GM12874 (cell line): Measurements from ENCODE around the gene CELSR2.

ENCODE experiments used
- TF ChIP-seq, protein P1 (sequence below): IDR thresholded peaks from 2 replicates; pipeline ENCODE4 v1.5.1; 2011; ENCODE audit warnings: low read depth, mild to moderate bottlenecking, control low read depth, low read length, moderate library complexity; ENCODE audit not compliant: insufficient read depth

Gene CELSR2

DNA sequence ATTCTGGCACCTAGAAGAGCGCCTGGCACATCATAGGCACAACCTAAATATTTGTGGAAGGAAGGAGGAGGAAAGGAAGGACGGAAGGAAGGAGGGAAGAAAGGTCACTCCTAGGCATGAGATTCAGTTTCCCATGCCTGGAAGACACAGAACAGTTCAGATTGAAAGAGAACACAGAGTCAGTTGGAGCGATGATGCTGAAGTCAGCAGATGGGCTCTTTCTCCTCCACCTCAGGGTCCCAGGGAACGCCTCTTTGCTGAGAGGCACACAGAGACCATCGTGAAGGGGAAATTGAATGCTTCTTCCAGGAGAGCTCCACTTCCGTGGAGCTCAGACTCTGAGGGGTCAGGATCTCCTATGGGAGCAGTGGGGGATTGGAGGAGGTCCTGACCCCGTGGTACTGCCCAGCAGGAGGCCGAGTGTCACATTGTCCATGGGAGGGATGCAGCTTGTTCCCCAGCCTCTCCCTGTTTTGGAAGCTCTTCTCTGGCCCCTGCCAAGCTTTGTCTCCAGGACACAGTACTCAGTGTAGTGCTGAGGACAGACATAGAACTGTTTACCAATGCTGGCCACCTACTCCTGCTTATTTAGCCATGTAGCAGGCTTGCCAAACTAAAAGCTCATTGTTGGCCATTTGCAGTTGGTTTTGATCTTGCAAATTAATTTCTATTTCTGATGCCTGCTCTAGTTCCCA lies 55.0 kb downstream of the CELSR2 start:
- TF ChIP-seq, protein P1, sequence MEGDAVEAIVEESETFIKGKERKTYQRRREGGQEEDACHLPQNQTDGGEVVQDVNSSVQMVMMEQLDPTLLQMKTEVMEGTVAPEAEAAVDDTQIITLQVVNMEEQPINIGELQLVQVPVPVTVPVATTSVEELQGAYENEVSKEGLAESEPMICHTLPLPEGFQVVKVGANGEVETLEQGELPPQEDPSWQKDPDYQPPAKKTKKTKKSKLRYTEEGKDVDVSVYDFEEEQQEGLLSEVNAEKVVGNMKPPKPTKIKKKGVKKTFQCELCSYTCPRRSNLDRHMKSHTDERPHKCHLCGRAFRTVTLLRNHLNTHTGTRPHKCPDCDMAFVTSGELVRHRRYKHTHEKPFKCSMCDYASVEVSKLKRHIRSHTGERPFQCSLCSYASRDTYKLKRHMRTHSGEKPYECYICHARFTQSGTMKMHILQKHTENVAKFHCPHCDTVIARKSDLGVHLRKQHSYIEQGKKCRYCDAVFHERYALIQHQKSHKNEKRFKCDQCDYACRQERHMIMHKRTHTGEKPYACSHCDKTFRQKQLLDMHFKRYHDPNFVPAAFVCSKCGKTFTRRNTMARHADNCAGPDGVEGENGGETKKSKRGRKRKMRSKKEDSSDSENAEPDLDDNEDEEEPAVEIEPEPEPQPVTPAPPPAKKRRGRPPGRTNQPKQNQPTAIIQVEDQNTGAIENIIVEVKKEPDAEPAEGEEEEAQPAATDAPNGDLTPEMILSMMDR = no peak

DNA sequence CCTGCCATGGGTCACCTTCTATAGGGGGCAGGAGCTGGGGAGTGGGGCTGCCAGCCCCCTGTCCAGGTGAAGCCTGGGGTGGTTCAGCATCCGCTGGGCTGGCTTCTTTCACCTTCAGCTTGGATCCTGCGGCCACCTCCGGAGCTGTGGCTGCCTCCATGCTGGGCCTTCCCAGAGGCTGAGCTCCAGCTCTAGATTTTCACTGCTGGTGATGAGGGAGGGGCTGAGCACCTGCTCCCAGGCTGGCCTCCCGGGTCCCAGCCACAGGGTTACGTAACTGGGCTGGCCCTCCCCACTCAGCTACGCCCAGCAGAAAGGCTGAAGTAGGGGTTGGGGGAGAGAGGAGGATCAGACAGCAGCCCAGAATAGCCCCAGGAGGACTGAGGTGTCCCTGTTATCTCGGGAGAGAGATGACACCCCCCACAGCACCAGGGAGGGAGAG lies 57.5 kb downstream of the CELSR2 start, which contains the start of gene MYBPHL:
MYBPHL (minus strand) TSS at position 180 of the 442 bp plus-strand sequence; CDS start at position 160, 20 bp downstream.
- TF ChIP-seq, protein P1 = no peak

DNA sequence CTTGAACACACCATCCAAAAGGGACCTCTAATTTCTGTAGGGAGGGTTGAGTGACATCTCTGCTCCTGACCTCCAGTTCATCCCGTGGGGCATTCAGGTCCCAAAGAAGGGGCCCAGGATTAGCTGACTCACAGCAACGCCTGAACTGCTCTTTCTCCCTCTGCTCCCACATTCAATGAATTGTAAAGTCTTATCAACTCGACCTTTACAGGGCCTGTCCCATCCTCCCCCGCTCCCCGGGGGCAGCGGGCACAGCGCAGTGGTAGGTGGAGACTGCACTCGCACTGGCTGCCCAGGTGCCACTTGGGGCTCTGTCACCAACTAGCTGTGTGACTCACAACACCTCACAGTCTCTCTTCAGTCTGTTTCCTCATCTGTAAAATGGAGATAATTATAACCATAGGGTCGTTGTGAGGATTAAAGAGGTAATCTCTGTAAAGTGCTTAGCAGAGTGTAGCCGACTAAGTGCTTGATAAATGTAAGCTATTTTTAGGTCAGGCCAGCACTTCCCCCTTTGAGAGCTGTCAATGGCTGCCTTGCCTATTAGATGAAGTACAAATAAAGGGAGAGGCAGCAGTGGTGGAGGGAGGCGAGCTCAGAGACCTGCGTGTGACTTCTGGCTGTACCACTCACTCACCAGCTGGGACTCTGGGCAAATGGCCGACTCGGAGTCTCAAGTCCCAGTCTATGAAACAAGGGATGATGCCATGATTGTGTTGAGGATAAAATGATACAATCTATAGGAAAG lies 58.1 kb downstream of the CELSR2 start:
- TF ChIP-seq, protein P1 = no peak

DNA sequence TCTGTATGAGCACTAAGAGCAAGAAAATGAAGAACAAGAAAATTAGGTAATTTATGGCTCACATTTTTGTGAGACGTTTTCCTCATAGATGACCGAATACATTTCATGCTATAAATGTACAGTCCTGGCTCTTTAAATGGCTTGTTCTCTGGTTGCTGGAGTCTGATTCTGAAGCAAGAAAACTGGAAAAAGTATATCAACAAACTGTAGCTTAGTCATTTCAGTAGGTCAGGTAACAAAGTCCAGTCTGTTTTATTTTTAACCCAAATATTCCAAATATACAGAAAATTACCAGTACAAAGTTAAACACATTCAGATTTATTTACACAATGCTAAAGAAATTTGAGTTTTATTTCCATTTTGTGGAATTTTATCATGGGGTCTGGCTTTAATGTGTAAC lies 60.0 kb downstream of the CELSR2 start:
- TF ChIP-seq, protein P1 = no peak

DNA sequence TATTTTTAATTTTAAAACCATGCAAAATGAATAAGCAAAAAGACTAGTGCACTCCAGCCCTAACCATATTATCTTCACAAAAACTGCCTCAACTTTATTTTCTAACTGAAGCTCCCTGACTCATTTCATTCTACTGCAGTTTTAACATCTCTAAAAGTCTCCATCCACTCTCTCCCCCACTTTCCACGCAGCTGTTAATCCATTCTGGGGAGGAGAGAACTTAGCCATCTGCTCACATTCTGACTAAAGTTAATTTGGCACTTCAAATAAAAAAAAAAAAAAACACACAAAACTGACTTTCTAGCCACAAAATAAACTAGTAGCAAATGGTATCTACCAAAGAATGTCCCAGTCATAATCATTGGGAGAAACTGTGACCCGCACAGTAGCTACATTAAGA lies 62.9 kb downstream of the CELSR2 start:
- TF ChIP-seq, protein P1 = no peak

DNA sequence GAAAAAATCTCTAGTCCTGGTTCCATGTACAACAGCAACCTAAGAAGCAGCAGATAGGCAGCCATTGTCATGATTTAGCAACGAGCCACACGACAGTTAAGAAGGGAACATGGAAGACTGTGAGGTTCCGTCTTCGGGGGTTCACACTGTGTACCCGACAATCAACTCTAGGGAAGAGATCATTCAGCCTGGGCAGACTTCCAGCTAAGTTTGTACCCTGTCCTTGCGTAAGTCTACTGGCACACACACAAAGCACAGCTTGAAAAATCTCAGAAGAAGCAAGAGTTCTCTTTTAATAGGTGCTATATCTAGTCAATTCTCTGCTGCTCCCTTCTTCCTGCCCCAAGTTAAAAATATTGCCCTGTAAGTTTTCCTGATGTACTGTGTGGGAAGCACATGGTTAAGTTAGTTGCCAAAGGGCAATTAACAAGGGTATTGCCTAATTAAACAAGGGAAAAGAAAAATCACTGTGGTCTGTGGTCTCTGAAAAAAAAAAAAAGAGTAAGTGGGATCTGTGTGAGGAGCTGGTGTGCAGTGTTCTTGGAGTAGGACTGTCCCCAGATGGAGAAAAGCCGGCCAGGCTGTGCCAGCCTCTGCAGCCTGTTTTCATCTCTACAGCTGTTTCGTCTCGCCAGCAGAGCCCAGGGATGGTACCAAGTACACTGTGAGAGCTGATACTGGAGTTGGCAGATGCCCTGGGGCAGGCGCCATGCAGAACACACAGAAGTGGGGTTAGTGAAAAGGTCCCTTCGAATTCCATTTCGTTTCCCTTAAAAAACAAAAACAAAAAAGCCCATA lies 63.8 kb downstream of the CELSR2 start:
- TF ChIP-seq, protein P1 = no peak

DNA sequence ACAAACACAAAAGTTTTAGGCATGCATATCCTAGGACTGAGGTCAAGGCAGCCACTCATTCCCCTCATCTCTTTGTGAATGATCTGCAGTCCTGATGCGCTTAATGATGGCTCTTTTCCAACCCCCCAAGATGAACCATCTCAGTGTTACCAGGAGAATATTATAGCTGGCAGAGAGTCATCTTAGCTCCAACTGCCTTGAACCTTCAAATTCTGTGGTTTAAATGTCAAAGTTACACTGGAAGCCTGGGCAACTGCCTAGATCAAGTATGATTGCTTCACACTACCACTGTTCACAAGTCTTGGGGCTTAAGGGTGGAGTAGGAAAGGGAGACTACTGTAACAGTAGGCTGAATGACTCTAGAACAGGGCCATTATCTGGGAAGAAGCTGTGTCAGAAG lies 65.5 kb downstream of the CELSR2 start:
- TF ChIP-seq, protein P1 = no peak
